HG02981 (cell line): ENCODE measurements around the gene UPK1A.
"Not testable (repeated sequence)": the region's sequence is repeated elsewhere in the genome, so short reads cannot be mapped to it uniquely, and the experiment has no call there.

Source experiments
- ATAC-seq: cut with Tn5 transposase; IDR thresholded peaks from one replicate; pipeline ENCODE4 v1.9.1; 2021; ENCODE audit warnings: mild to moderate bottlenecking, moderate library complexity; ENCODE audit not compliant: unreplicated experiment

The UPK1A gene

DNA sequence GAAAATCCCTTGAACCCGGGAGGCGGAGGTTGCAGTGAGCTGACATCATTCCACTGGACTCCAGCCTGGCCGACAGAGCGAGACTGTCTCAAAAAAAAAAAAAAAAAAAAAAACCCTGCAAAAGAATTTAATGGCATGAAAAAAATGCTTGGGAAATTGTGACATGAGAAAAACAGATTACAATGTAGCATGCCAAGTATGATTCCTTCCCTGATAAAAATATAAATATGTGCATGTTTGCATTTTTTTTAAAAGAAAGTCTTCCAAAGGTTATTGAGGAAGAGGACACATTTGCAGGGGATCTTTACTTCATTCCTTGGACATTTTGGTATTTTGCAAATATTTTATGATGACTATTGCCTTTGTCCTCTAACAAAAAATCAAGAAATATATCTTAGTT is 23.5 kb downstream of the UPK1A start:
- no peak for ATAC-seq

- ATAC-seq, result not testable (repeated sequence)
These were observed 24.8 kb downstream of the UPK1A start for GRCh38 chr19:35691106-35691505.

DNA sequence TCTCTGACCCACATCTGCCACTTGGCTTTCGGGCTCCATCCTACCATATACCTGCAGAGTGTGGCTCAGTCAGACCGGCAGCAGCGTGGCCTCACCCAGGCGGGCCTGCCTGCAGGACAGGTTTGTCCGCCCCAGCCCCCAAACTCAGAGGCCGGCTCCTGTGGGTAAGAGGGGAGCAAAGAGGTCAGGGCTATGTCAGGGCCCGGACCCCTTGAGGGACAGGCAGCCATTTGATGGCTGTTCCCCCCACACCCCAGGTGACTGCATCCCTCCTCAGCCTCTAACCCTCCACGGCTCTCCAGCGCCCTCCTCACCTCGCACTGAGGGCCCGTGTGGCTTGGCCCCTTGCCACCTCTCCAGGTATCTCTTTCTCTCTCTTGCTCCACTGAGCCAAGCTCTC is 25.7 kb downstream of the UPK1A start:
- no peak for ATAC-seq

DNA sequence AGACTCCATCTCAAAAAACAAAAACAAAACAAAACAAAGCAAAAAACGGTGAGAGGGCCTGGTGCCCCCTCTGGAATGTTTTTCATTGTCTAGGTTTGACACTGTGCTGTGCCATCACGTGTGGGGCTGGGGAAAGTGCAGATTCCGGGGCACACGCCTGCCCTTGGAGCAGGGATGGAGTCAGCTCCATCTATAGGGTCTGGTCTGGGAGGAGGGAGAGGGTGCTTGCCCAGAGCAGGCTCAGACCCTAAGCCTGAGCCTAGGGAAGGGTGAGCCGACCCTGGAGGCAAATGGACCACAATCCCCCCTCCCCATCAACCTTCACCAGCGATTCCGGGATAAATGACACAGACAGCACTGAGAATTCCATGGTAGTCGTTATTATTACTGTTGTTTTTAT is 27.1 kb downstream of the UPK1A start:
- no peak for ATAC-seq

DNA sequence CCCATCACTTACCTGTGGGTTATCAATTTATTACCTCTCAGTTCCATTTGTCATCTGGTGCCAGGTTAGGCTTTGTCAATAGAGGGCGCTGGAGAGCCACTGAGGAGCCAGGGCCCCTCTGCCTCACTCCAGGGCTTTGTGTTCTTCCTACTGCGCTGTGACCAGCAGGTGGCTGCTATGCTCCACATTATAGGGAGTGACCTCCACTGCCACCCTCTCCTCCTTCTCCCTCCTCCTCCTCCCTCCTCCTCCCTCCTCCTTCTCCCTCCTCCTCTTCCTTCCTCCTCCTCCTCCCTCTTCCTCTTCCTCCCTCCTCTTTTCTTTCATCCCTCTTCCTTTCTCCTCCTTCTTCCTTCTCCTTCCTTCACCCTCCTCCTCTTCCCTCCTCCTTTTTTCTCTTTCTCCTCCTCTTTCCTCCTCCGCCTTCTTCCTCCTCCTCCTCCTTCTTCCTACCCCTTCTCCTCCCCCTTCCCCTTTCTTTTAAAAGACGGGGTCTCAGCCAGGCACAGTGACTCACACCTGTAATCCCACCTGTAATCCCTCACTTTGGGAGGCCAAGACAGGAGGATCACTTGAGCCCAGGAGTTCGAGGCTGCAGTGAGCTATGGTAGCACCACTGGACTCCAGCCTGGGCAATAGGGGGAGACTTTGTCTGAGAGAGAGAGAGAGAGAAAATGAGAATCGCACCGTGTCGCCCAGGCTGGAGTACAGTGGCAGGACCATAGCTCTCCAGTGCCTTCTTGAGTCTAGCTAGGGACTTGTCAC is 27.7 kb downstream of the UPK1A start:
- ATAC-seq, result peak; percentile 76

GRCh38 chr19:35695895-35696422 is 29.6 kb downstream of the UPK1A start:
- no peak for ATAC-seq

DNA sequence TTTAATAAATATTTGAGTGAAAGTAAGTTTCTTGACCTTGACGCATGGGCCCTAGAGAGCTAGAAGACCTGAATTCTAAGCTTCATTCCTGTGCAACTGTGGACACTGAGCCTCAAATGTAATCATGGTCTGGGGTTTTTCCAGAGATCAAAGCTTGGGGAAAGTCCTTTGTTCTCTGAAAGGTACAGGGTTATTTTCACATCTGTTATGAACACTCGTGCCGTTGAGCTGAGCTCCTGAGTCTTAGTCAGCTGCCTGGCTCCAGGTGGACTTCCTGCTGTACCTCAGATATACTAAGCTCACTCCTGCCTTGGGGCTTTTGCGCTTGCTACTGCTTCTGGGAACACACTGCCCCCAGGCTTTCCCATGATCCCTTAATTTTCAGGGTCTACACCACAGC is 30.5 kb downstream of the UPK1A start:
- ATAC-seq, result no peak

GRCh38 chr19:35702223-35703012 is 36.1 kb downstream of the UPK1A start:
- ATAC-seq, result peak; percentile 96

GRCh38 chr19:35703343-35703742 is 37.0 kb downstream of the UPK1A start:
- no peak for ATAC-seq

DNA sequence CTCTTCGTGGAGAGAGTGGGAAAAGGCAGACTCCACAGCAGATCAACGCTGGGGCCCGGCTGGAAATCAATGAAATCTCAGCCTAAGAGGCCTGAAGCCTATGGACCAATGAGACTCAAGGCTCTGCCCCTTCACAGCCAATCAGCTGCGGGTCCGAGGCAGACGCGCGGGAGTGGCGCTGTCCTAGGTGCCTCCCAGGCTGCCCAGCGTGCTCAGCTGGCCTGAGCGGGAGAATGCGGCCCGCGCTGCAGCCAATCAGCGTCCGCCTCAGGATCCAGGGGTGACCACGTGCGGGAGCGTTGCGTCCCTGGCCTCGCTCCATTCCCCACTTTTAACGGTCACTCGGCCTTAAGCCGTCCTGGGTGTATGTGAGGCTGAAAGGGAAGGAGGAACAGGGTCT is 37.9 kb downstream of the UPK1A start, which contains the start of gene ZBTB32:
TSS of gene ZBTB32 (plus strand) at position 341 of the 400 bp plus-strand sequence. CDS start 10,069 bp downstream, outside the sequence.
- no peak for ATAC-seq

DNA sequence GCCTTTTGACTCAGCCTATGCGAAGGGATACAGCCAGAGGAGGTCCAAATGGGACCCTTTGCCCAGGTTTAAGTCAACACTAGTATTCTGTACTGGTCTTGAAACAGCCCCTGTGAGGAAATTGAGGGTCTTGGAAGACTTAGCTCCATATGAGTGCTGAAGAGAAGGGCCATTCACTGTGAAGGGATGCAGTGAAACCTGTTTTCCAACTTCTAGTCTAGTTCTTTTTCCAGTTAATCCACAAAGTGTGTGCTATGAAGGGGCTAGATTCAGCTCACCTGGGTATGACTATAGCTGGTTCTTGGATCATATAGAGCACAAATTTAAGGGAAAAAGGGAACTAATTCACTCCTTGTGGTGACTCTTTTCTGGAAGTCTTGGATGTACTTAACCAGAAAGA is 42.1 kb downstream of the UPK1A start:
- no peak for ATAC-seq

GRCh38 chr19:35710784-35711723 is 44.7 kb downstream of the UPK1A start:
- ATAC-seq, result no peak

DNA sequence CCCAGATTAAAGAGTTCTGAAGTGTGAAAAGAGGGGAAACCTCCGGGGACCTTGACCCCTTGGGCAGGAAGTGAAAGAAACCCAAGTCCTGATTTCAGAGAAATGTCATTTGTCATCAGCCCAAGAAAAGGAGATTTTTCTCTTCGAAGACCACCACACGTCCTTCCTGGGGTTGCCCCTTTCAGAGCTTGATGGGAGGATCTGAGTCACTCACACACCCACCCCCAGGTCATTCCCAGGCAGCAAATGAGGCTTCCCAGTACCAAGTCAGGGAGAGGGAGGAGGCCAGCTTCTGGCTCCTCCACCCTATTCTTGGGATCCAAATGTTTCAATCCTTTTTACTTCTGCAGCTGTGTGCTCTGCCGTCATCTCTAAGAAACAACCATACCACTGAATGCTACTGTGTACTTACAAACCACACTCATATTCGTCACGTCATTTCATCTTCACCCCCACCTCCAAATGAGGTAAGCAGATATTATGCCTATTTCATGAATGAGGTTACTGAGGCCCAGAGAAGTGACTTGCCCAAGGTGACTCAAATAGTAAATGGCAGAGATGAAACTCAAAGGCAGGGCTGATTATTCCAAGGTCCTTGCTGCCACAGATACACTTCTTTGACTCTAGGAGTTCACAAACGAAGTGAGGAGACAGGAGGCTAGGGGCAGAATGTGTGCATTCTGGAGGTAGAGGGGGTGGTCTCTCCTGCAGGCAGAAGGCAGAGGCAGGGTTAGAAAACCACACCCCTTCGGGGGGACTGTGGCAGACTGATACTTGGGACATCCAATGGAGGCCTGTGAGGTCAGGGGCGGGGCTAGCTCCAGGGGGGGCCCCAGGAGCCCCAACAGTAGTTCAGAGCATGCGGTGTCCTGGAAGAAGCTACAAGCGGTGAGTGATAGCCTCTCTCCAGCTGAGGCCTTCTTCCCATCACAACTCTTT is 46.5 kb downstream of the UPK1A start:
- no peak for ATAC-seq

GRCh38 chr19:35713506-35713850 is 47.2 kb downstream of the UPK1A start:
- ATAC-seq, result no peak

DNA sequence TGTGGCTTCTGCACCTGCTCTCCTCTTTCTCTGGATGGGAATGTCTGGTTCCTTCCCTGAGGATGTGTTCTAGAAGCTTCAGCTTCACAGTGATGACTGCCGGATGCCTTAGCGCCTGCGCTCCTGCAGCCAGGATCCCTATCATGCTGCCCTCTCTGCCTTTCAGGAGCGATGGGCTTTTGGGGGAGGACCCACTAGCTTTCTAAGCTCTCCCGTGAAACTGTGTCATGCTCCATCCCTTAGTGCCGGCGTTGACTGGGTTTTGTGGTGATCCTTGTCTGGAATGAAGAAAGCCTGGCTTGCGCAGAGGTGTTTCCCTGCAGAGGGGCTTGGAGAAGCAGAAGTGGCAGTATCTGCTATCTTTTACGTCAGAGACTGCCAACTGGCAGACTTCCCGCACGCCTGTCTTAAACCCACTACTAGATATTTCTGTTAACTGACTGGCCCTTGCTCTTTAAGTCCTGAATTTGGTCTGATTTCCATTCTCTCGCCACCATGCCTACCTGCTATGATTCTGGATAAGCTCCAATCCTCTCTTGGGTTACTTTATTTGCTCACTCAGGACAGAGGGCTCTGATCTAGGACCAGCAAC is 47.7 kb downstream of the UPK1A start:
- ATAC-seq, result no peak

DNA sequence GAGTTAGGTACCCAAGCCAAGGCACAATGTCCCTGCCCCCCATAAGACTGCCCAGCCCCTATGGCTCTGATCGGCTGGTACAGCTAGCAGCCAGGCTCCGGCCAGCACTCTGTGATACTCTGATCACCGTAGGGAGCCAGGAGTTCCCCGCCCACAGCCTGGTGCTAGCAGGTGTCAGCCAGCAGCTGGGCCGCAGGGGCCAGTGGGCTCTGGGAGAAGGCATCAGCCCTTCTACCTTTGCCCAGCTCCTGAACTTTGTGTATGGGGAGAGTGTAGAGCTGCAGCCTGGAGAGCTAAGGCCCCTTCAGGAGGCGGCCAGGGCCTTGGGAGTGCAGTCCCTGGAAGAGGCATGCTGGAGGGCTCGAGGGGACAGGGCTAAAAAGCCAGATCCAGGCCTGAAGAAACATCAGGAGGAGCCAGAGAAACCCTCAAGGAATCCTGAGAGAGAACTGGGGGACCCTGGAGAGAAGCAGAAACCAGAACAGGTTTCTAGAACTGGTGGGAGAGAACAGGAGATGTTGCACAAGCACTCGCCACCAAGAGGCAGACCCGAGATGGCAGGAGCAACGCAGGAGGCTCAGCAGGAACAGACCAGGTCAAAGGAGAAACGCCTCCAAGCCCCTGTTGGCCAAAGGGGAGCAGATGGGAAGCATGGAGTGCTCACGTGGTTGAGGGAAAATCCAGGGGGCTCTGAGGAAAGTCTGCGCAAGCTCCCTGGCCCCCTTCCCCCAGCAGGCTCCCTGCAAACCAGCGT is 48.5 kb downstream of the UPK1A start:
- ATAC-seq, result no peak

DNA sequence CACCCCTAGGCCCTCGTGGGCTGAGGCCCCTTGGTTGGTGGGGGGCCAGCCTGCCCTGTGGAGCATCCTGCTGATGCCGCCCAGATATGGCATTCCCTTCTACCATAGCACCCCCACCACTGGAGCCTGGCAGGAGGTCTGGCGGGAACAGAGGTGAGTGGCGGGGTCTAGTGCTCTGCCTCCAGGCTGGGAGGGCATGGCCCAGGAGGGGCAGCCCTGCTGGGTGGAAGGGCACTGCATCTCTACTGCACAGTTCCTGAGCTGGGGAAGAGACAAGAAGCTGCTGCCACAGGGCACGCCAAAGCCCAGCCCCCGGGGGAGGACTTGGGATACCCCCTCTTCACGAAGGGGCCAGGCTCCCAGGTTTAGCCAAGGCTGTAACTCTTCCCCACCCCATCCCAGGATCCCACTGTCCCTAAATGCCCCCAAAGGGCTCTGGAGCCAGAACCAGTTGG is 49.1 kb downstream of the UPK1A start:
- no peak for ATAC-seq

DNA sequence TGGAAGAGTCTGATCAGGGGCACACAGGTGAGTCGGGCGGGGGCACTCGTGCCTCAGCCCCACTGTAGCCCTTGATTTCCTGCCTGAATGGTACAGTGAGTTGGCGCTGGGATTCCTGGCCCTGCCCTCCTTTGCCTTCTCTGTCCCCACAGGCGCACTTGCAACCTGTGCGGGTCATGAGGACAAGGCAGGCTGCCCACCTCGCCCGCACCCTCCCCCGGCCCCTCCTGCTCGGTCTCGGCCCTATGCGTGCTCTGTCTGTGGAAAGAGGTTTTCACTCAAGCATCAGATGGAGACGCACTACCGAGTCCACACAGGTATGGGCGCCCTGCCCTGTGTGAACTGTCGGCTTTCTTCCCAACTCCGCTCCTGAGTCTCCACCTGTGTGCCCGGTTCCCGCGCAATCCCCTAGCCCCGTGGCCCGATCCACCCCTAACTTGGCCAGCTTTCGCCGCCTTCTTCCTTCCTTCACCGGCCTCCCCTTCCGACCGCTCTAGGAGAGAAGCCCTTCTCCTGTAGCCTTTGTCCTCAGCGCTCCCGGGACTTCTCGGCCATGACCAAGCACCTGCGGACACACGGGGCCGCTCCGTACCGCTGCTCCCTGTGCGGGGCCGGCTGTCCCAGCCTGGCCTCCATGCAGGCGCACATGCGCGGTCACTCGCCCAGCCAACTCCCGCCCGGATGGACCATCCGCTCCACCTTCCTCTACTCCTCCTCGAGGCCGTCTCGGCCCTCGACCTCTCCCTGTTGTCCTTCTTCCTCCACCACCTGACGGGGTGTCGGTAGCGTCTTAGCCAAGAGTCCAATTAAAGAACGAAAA is 49.9 kb downstream of the UPK1A start:
- no peak for ATAC-seq
